HG03571 (cell line): ENCODE data around the gene CHCHD6.

ENCODE experiments used
- ATAC-seq: cut with Tn5 transposase; IDR thresholded peaks from one replicate; pipeline ENCODE4 v1.9.1; 2021; ENCODE audit not compliant: unreplicated experiment

Gene CHCHD6

DNA sequence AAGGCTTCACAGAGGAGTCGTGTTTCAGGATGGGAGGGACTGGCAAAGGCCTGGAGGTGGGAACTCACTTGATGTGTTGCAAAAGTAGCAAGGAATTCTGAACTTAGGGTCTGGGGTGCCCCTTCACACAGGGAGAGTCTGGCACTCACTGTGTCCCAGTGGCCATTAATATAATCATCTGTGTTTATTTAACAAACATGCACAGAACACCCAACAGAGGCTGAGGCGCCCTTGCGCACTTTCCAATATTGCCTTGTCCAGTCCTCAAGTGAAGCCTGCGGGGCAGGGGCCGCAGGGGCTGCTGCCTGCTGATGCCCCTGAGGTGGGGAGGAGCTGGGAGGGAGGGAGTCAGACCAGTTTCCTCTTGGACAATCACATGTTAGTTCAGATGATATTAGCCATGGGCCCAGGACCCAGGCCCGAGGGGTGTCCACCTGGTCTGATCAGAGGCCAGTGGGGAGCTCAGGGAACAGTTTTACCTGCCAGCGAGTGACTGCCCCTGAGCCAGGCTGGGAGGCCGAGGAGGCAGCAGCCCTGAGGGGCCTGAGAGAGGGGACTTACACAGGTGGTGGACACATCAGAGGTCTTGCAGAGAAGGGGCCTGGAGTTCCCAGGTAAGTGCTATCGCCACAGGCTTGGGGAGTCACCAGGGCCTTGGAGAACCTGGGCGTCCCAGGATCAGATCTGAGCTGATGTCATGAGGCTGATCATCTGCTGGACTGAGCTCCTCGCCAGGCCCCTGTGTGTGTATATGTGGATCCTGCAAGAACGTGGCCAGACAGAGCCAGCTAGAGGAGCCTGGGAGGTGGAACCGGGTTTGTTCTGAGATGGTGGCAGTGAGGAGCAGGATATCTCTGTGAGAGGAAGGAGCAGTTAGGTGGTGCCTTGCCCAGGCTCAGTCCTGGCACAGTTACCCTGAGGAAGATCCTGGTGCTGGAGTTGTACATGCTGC, 35.3 kb upstream of the CHCHD6 start:
- no peak for ATAC-seq

DNA sequence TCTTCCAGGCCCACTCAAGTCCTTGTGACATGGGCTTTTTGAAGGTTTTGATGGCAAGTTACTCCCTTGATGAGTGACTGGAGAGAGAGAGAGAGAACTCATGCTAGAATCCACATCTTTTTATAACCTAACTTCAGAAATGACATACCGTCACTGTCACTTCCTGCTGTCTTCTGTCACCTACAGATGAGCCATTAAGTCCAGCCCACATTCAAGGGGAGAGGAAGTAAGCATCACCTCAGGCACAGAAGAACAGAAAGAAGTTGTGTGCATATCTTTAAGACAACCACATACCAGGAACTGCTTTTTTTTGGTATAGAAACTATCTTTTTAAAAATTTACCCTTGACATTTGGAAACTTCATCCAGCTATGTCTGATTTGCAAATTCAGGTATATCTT, 32.5 kb upstream of the CHCHD6 start:
- no peak for ATAC-seq

DNA sequence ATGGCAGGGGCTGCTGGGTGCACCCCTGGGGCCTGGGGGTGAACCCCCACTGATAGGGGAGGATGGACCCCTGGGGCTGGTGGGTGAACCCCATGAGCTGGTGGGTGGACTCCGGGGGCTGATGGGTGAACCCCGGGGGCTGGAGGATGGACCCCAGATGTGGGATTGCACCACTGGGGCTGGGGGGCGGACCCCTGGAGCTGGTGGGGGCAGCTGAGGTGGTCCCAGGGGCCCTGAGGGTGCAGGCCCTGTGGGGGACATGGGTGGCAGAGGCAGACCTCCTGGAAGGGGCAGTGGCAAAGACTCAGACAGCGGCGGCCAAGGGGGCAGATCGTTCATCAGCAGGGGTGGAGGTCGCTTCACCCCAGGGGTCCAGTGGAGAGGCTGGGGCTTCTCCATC, 31.7 kb upstream of the CHCHD6 start:
- ATAC-seq, result no peak

DNA sequence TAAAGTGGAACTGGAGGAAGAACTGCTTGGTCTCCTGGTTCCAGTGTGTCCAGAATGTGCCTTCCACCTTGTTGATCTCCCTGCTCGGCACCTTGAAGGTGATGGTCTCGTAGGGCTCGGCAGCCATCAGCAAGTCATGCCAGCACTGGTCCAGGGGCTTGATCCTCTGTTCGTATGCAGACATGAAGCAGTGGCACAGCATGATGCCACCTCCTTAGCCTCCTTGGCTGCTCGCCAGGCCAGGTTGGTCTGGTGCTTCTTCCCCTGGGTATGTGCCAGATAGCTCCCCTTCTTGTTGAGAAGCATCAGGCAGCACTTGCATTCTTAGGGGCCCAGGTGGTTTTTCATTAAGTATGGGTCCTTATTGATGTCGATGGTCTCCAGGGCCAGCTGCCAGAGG, 31.3 kb upstream of the CHCHD6 start:
- ATAC-seq, result no peak

DNA sequence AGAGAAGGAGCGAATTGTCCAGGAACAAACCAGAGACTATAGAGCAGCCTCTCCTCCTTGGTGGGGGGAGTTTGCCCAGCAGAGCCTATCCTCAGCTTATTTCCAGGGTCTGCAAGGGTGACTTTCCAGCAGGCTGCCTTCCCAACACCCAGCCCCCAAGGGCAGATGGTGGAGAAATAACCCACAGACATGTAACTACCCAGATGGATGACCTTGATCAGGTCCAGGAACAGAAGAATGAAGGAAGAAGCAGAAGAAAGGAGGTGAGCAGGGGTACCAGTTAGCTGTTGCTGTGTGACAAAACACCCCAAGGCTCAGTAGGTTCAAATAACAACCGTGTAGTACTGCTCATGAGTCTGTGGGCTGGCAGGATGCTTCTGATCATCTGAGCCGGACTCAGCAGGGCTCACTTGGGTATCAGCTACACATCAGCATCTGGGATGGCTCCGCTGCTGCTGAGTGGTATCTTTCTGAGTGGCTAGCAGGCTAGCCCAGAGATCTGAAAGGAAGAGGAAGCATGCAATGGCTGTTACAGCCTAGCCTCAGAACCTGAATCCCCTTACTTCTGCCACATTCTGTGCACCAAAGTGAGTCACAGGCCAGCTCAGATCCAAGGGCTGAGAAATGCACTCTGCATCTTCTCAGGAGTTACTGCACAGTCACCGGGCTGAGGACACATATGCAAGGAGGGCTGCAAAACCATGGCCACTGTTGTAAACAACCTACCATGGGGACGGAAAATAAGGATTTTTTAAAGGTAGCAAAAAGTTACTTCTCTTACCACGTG, 26.9 kb upstream of the CHCHD6 start:
- no peak for ATAC-seq

DNA sequence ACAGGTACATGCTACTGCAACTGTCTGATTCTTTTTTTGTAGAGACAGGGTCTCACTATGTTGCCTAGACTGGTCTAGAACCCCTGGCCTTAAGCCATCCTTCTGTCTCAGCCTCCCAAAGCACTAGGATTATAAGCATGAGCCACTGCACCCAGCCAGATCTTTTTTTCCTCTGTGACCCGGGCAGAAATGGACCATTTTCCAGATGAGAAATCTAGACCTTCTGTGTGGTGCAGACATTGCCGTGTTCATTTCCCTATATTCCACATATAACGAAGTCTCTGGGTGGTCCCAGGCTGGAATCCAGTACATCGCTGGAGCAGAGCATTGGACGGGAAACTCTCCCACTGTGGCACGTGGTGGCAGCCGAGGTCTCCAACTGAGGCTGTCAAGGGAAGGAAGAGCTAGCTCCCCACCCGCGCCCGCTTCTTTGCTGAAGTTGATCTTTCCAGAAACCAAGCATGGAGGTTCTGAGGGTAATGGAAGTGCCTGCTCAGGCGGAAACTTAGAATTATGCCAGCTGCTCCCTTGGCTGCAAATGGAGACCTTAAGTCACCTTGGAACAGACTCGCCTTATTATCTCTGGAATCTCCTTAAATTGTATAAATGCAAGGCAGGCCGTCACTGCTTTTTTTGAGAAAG, 26.1 kb upstream of the CHCHD6 start:
- no peak for ATAC-seq

DNA sequence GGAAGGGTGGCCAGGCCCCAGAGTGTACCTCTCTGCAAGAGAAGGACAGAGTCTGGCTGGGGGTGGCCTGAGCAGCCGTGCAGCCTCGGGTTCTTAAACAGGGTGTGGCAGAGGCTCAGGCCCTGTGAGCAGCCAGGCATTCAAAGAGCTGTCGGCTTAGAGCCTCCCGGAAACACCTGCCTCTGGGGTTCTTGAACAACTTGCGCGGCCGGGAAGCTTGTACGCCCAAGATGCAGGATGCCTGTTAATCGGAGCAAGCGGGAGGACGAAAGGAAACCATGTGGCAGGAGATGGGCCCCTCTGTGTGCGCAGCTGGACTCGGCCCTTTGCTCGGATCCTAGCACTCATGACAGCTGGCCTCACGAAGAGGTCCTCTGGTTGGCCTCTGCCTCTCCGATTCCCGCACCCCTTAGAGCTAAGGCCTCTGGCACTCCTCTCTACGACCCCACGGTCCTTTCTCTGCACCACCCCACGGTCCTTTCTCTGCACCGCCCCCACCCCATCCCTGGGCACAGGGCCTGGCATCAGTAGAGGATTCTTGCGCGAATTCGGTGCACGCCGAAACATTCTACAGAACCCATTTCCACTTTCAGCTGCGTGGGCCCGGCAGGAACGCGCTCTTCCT, 25.2 kb upstream of the CHCHD6 start:
- no peak for ATAC-seq

DNA sequence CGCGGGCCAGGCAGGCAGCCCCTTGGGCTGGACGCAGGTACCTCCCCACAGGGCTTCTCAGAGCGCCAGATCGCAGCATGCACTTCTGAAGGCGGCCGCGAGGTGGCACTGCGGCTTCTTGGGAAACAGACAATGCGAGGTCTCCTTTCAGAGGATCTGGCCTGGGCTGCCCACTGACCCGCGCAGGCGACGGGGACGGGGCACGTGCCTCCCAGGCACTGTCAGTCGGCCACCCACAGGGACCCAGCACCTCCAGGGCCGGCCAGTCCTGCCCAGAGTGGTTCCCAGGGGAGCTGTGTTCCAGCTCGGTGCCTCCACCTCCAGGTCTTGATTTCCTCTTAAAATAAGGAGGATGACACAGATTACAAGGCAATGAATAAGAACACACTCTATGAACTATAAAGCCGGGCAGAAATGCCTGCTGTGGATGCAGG, 24.7 kb upstream of the CHCHD6 start:
- no peak for ATAC-seq

DNA sequence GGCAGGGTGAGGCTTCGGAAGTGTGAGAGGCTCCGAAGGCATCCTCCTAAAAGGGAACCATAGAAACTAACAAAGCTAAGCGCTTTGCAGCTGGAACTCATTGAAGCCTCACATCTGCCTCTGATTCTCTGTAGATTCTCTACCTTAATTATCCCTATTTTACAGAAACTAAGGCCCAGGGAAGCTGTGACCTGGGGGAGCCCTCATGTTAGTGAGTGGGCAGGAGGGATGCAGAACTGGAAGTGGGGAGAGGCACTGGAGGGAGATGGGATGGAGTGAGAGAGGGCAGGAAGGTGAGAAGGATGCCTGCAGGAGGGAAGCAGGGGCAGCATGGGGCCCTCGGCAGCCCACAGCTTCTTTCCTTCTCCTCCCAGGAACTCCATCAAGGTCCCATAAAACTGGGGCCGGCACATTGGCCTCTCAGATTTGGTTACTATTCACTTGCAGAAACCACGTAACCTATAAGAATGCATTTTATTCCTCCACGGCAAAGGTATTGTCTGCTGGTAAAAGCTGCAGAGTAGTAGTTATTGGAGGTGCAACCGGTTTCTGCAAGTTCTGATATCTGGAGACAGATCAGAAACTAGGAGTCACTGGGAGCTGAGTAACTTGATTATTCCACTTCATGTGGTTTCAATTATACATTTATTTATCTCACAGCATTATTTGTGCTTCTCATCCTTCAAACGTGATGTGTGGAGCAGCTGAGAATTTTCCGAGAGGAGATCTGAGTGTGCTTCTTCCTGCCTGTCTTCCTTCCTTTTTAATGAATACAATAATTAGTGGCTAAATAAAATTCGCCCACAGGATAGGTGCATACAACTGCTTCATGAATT, 24.0 kb upstream of the CHCHD6 start:
- no peak for ATAC-seq

DNA sequence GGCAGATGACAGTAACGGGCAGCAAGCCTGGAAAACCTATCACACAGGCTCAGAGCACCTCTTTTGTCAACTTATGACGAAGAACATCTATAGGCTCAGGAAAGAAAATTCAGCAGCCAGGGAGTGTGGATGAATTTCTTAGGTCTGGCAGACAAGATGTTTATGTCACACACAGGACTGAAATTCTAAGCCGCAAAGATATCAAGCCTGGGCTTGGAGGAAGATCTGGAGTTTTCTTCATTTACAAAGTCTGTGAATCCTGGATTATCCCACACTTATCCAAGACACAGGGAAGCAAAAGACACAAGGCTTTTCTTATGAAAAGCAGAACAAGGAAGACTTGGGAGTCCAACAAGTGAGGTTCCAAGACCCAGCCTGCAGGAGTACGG, 23.4 kb upstream of the CHCHD6 start:
- no peak for ATAC-seq

DNA sequence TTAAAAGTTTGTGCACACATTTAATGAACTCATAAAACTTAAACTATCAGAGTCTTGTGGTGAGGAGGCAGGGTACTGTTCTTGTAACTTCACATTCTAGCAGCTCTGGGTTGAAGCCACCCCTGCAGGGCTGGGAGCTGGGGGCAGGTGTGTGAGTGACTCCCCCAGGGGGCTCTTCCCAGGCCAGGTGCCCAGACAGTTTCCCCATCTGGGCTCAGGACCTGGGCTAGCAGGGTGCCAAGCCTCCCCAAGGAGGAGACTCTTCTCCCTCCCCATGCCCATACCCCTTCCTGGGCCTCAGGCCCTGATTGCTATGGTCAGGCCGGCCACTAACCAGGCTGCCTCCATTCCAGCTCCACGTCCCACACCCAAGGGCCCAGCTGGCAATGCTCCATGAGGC, 22.0 kb upstream of the CHCHD6 start:
- no peak for ATAC-seq

DNA sequence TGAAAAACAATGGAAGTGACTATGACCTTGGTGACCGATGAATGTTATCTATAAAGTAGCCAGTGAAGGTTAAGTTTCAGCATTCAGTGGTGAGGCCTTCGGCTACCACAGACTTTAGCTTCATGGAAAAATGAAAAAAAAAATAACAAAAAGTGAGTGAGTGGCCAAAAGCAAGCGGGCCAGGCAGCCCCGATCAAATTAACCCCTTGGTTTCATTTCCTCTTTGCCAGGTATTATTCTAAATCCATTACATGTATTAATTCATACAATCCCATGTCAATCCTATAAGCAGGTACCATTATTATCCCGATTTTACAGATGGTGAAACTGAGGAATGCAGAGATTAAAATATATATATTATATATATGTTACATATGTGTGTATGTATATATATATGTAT, 21.0 kb upstream of the CHCHD6 start:
- no peak for ATAC-seq

DNA sequence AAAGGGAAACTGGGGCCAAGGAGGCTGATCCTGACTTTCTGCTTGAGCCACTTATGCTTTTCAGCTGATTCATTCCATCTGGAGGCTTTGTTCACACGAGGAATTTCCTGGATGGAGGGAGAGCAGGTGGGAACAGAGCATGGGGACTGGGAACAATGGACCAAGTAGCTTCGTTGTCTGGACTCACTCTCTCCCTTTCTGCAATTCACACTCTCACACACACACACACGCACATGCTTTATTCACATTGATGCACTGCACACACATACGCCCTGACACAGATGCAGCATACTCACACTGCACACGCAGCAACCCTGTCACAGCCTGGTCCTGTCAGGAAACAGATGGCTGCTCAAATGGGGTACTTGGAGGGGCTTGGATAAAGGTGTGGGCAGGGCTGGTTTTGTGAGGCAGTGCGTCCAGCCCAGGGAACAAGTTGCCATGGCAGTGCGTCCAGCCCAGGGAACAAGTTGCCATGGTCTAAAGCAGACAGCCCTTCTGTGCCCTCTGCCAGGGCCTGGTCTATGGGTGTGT, 19.8 kb upstream of the CHCHD6 start:
- ATAC-seq, result no peak

DNA sequence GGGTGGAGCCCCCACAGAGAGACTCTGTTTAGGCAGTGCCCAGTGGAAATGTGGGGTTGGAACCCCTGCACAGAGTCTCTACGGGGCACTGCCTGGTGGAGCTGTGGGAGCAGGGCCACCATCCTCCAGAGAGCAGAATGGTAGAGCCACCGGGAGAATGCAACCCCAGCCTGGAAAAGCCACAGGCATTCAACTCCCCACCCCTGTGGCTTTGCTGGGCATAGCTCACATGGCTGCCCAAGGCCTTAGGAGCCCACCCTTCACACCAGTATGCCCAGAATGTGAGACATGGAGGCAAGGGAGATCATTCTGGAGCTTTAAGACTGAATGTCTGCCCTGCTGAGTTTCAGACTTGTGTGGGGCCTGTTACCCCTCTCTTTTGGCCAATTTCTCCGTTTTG, 19.0 kb upstream of the CHCHD6 start:
- ATAC-seq, result no peak

DNA sequence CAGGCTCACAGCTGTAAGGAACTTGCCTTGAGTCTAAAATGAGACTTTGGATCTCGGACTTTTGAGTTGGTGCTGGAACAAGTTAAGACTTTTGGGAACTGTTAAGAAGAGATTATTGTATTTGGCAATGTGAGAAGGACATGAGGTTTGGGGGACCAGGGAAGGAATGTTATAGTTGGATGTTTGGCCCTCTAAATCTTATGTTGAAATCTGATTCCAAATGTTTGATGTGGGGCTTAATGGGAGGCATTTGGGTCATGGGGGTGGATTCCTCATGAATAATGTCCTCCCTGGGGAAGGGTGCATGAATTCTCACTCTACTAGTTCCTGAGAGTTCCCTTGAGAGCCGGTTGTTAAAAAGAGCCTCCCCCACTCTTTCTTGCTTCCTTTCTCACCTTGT, 18.5 kb upstream of the CHCHD6 start:
- no peak for ATAC-seq

DNA sequence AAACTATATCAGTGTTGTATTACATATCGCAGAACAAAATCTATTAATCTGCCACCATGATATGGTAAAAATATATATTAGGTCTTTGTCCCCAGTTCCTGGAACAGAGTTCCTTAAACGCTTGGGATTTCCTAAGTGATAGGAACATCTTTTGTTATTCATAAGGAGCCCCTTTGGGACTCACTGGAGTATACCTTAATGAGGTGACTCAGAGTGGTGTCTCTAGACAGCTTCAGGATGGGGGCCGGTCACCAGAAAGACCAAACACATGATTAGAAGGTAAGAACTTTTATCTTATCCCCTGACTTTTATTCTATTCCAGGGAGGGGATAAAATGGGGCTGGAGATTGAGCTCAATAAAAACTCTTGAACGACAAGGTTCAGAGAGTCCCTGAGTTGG, 12.3 kb upstream of the CHCHD6 start:
- ATAC-seq, result no peak

DNA sequence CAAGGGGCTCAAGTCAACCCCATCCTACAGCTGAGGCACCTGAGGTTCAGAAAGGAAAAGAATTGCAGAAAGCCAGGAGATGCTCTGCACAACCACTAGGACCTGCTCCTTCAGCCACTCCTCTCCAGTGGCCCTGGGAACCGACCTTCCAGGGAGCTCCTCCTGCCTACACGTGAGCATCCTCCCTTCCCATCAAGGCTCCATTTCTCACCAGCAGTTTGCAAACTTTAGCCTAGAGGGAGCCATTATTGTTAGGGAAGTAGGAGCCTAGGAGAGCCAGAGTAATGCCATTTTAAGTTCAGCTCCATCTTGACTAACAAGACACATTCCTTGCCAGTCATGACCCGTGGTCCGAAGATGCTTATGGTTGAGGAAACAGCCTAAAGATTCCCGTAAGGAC, 11.2 kb upstream of the CHCHD6 start:
- ATAC-seq, result no peak

DNA sequence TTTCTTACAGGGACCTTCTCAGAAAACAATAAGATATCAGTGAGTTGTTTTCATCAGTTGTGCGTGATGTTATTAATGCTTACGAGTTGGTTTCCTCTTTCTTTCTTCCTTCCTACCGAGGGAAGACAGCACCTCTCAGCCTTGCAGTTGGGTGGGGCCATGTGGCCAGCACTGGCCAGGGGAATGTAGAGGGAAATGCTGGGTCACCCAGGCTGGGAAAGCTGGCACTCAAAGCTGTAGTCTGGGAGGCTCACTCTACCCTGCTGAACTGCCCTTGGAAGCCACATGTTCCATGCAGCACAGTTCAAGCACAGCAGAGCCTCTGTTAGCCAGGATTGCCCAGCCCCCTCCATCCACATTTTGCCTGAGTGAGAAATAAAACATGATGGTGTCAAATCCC, 10.1 kb upstream of the CHCHD6 start:
- no peak for ATAC-seq

DNA sequence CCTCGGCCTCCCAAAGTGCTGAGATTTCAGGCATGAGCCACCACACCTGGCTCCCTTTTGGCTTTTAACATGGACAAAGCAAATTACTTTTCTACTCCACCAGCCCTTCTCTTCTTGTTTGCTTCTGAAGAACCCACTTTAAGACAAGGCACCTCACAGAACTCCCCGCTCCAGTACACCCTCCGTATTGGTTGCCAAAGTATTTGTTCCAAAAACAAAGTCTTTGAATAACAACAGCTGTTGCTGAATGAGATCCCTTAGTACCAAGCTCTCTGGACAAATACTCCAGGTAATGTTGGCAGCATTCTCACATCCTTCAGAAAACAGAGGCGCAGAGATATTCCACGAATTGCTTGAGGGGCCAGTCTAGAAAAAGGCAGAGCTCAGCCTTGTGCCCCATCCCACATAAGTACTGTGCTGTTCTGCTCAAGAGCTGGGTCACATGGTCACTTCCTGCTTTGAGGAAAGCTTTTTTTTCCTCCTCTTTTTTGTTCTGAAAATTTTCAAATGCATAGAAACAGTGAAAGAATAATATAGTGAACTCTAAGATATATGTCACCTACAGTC, 7.3 kb upstream of the CHCHD6 start:
- no peak for ATAC-seq

DNA sequence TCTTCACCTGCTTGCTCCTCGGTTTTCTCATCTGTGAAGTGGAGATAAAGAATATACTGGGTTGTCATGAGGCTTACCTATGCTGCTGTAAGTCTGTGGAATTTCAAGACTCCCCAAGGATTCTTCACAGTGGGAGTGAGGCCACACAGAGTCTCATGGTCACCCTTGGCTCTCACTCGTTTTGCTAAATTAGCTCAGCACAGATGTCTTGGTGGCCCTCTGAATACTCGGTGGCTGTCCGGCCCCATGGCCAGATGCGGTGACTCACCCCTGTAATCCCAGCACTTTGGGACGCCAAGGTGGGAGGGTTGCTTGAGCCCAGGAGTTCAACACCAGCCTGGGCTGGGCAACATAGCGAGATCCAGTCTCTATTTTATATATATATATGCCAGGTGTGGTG, 5.0 kb upstream of the CHCHD6 start:
- no peak for ATAC-seq
